A673 (cell line): ENCODE measurements around the gene MAST1.

Experiments
- CTCF ChIP-seq: fragments of 300-800, 200-600 bp; sonication (generic); conservative IDR thresholded peaks from 2 replicates; pipeline ENCODE4 v1.5.1; 2017; ENCODE audit warnings: low read depth, mild to moderate bottlenecking, antibody characterized with exemption, low read length, moderate library complexity, mixed read lengths
- EZH2 ChIP-seq: fragments of 200-600 bp; sonication (generic); IDR thresholded peaks from 2 replicates; pipeline ENCODE4 v1.6.1; 2017; ENCODE audit warnings: borderline replicate concordance, low read depth, mild to moderate bottlenecking, mixed read lengths, antibody characterized with exemption, low read length; ENCODE audit not compliant: poor library complexity, severe bottlenecking

- TF ChIP-seq CTCF: no peak
- TF ChIP-seq EZH2: no peak
Observed at GRCh38 chr19:12921047-12921446, 82.7 kb downstream of the MAST1 start.
